ENCODE measurements around the gene DNMBP.

GRCh38 chr10:99845837-99846382 is 163.8 kb downstream of the DNMBP start:
- no peak for TF ChIP-seq POLR2A (IDR thresholded peaks at IDR 0.05)
- TF ChIP-seq, protein P1, sequence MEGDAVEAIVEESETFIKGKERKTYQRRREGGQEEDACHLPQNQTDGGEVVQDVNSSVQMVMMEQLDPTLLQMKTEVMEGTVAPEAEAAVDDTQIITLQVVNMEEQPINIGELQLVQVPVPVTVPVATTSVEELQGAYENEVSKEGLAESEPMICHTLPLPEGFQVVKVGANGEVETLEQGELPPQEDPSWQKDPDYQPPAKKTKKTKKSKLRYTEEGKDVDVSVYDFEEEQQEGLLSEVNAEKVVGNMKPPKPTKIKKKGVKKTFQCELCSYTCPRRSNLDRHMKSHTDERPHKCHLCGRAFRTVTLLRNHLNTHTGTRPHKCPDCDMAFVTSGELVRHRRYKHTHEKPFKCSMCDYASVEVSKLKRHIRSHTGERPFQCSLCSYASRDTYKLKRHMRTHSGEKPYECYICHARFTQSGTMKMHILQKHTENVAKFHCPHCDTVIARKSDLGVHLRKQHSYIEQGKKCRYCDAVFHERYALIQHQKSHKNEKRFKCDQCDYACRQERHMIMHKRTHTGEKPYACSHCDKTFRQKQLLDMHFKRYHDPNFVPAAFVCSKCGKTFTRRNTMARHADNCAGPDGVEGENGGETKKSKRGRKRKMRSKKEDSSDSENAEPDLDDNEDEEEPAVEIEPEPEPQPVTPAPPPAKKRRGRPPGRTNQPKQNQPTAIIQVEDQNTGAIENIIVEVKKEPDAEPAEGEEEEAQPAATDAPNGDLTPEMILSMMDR (IDR thresholded peaks at IDR 0.05): peak; percentile 79 to 98 (median 94)
